NT2/D1 (cell line): ENCODE measurements around the gene ZNF91.
A peak's percentile ranks its signal among the peaks of the same experiment; 100 is the strongest.

Experiments used
- DNase-seq: peaks from one replicate; pipeline ENCODE4 v3.0.0-alpha.2; 2011; ENCODE audit warnings: low read depth, low spot score
- H3K27me3 ChIP-seq: 2 replicates; pipeline ENCODE4 v1.6.0; 2011; ENCODE audit warnings: mild to moderate bottlenecking; ENCODE audit not compliant: insufficient read length, insufficient read depth
- H3K36me3 ChIP-seq: 2 replicates; pipeline ENCODE4 v1.6.1; 2011; ENCODE audit warnings: mild to moderate bottlenecking, low read length, mixed read lengths; ENCODE audit not compliant: insufficient read depth, insufficient read length
- H3K4me1 ChIP-seq: 2 replicates; pipeline ENCODE4 v1.5.1; 2011; ENCODE audit not compliant: insufficient read depth, insufficient read length
- H3K4me3 ChIP-seq: 2 replicates; pipeline ENCODE4 v1.5.1; 2011; ENCODE audit warnings: low read depth; ENCODE audit not compliant: insufficient read length
- H3K9ac ChIP-seq: 2 replicates; pipeline ENCODE4 v1.6.0; 2011; ENCODE audit warnings: low read depth; ENCODE audit not compliant: insufficient read length
- H3K9me3 ChIP-seq: 2 replicates; pipeline ENCODE4 v1.5.1; 2011; ENCODE audit warnings: mild to moderate bottlenecking, low read length; ENCODE audit not compliant: insufficient read depth
- SUZ12 ChIP-seq: IDR thresholded peaks from 2 replicates; pipeline ENCODE4 v1.6.1; 2011; ENCODE audit not compliant: insufficient read length, insufficient read depth; ENCODE audit errors: extremely low read depth
- YY1 ChIP-seq: IDR thresholded peaks from 2 replicates; pipeline ENCODE4 v1.6.1; 2011; ENCODE audit not compliant: insufficient read length, insufficient read depth
- ZNF274 ChIP-seq: IDR thresholded peaks from 2 replicates; pipeline ENCODE4 v1.6.1; 2011; ENCODE audit warnings: mild to moderate bottlenecking, low read depth, low read length

The ZNF91 gene

DNA sequence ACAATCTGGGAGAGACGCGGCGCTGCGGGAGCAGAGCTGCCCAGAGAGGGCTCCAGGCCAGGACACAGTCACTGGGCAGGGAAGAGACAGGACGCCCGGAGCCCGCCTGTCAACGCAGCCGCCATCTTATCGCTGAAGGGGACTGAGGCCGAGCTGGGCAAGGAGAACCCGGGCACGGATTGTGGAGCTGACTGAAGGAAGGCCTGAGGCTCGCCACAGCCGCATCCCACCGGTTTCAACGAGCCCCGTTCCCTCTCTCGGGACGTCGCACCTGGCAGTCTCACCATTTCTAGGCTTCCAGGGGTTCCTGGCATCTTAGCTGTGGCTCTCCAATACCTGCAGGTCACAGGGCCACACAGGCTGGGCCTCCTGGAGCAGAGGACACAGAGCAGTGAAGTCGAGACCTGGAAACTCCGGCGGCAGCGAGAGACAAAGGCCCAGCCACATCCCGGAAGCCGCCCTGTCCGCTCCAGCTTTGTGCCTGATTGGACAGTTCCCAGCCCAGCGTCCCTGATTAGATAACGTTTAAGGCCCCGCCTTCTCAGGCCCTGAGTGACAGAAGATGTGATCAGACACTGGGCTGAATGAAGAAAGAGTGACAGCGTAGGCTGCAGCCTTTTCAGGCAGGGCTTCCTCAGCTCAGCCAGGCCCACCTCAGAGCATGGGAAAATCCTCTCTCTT is at the start of gene ZNF91:
Gene ZNF91, minus strand, starts transcription at position 431 of the 681 bp plus-strand sequence. Its CDS starts 117 bp downstream, at position 314.
- peak within 1 kb of the TSS; percentile 100 for H3K9ac ChIP-seq
- DNase-seq: peak; percentile 95
- TF ChIP-seq SUZ12 (no peak), ZNF274 (no peak), YY1 (peak; percentile 48)
- no peaks in the 10 kb centered on the region for H3K27me3 ChIP-seq
- H3K36me3 ChIP-seq: peaks cover 51% of the 10 kb centered on the region
- no peaks in the 10 kb centered on the region for H3K4me1 ChIP-seq
- peak within 1 kb of the TSS; percentile 100 for H3K4me3 ChIP-seq
- no peaks in the 10 kb centered on the region for H3K9me3 ChIP-seq

DNA sequence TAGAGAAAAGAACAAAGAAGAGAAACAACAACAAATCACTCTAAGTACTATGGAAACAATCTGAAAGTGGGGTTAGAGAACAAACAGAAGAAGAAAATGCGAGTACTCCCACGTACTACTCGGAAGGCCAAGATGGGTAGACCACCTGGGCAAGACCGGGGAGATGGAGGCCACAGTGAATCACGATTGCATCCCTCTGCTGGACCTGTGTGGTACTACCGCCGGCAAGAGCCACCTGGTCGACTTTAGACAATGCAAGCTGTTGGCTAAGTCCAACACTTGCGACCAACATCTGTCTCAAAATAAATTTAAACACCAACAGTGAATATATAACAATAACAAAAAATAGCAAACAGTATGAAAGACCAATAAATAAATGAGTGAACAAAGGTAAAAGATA is 45.5 kb upstream of the ZNF91 start:
- TF ChIP-seq YY1 (no peak), SUZ12 (no peak), ZNF274 (no peak)
- Histone ChIP-seq H3K4me1 (no peaks in the 10 kb centered on the region), H3K4me3 (no peak overlapping the region), H3K27me3 (no peaks in the 10 kb centered on the region), H3K36me3 (no peaks in the 10 kb centered on the region), H3K9ac (no peak overlapping the region), H3K9me3 (peaks cover 51% of the 10 kb centered on the region)
- peak; percentile 42 for DNase-seq

DNA sequence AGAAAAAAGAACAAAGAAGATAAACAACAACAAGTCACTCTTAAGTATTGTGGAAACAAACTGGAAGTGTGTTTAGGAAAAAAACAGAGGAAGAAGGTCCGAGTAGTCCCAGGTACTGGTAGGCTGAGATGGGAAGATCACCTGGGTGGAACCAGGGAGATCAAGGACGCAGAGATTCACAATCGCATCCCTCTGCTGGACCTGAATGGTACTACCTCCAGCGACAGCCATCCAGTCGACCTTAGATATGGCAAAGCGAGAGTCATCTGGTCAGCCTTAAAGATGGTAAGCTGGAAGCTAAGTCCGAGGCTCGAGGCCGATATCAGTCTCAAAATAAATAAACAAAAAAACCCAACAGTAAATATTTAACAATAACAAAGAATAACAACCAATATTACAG is 44.9 kb upstream of the ZNF91 start:
- Histone ChIP-seq H3K4me1 (no peaks in the 10 kb centered on the region), H3K36me3 (no peaks in the 10 kb centered on the region), H3K27me3 (no peaks in the 10 kb centered on the region), H3K9me3 (peaks cover 54% of the 10 kb centered on the region), H3K9ac (no peak overlapping the region), H3K4me3 (no peak overlapping the region)
- TF ChIP-seq SUZ12 (no peak), YY1 (no peak), ZNF274 (no peak)
- DNase-seq: no peak

DNA sequence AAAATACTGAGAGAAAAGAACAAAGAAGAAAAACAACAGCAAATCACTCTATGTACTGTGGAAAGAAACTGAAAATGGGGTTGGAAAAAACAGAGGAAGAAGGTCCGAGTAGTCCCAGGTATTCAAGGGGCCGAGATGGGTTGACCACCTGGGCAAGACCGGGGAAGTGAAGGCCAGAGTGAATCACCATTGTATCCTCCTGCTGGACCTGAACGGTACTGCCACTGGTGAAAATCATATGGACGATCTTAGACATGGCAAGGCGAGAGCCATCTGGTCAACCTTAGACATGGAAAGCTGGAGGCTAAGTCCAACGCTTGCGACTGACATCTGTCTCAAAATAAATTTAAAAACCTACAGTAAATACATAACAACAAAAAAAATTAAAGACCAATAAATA is 44.4 kb upstream of the ZNF91 start:
- Histone ChIP-seq H3K36me3 (no peaks in the 10 kb centered on the region), H3K9ac (no peak overlapping the region), H3K9me3 (peaks cover 54% of the 10 kb centered on the region), H3K27me3 (no peaks in the 10 kb centered on the region), H3K4me3 (no peak overlapping the region), H3K4me1 (no peaks in the 10 kb centered on the region)
- no peak for DNase-seq
- TF ChIP-seq SUZ12 (no peak), ZNF274 (no peak), YY1 (no peak)

DNA sequence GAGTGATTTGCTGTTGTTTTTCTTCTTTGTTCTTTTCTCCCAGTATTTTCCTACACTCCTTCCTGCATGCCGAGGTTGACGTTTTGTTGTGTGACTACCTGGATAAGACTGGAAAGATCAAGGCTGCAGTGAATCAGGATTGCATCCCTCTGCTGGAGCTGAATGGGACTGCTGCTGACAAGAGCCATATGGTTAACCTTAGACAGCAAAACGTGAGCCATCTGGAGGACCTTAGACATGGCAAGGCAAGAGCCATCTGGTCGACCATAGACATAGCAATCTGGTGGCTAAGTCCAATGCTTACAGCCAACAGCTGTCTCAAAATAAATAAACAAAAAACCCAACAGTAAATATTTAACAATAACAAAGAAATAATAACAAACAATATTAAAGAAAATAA is 42.6 kb upstream of the ZNF91 start:
- Histone ChIP-seq H3K4me1 (no peaks in the 10 kb centered on the region), H3K36me3 (no peaks in the 10 kb centered on the region), H3K9me3 (peaks cover 54% of the 10 kb centered on the region), H3K27me3 (no peaks in the 10 kb centered on the region), H3K4me3 (no peak overlapping the region), H3K9ac (no peak overlapping the region)
- no peak for DNase-seq
- no peak for TF ChIP-seq SUZ12
- no peak for TF ChIP-seq ZNF274
- no peak for TF ChIP-seq YY1

DNA sequence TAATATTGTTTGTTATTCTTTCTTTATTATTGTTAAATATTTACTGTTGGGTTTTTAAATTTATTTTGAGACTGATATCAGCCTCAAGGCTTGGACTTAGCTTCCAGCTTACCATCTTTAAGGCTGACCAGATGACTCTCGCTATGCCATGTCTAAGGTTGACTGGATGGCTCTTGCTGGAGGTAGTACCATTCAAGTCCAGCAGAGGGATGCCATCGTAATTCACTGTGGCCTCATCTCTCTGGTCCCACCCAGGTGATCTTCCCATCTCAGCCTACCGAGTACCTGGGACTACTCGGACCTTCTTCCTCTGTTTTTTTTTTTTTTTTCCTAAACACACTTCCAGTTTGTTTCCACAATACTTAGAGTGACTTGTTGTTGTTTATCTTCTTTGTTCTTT is 41.7 kb upstream of the ZNF91 start:
- no peak overlapping the region for H3K9ac ChIP-seq
- H3K4me1 ChIP-seq: no peaks in the 10 kb centered on the region
- no peak overlapping the region for H3K4me3 ChIP-seq
- TF ChIP-seq YY1: no peak
- no peak for TF ChIP-seq ZNF274
- no peak for TF ChIP-seq SUZ12
- H3K27me3 ChIP-seq: no peaks in the 10 kb centered on the region
- no peaks in the 10 kb centered on the region for H3K36me3 ChIP-seq
- no peak for DNase-seq
- H3K9me3 ChIP-seq: peaks cover 54% of the 10 kb centered on the region

DNA sequence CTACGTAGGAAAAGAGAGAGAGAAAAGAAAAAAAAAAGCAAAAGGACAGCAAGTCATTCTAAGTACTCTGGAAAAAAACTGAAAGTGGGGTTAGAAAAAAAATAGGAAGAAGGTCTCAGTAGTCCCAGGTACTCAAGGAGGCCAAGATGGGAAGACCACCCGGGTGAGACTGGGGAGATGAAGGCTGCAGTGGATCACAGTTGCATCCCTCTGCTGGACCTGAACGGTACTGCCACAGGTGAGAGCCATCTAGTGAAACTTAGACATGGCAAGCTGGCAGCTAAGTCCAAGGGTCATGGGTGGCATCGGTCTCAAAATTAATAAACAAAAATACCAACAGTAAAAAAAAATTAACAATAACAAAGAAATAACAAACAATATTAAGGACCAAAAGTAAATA is 41.0 kb upstream of the ZNF91 start:
- no peak for DNase-seq
- Histone ChIP-seq H3K9me3 (peaks cover 54% of the 10 kb centered on the region), H3K9ac (no peak overlapping the region), H3K36me3 (no peaks in the 10 kb centered on the region), H3K27me3 (no peaks in the 10 kb centered on the region), H3K4me3 (no peak overlapping the region), H3K4me1 (no peaks in the 10 kb centered on the region)
- TF ChIP-seq YY1: no peak
- no peak for TF ChIP-seq ZNF274
- TF ChIP-seq SUZ12: no peak
